ENCODE results near the gene DCTN4.

Gene DCTN4

GRCh38 chr5:150782850-150783249 is 24.0 kb upstream of the DCTN4 start:
- Mint-ChIP-seq H3K4me1 (ENCODE audit: low read depth) (peaks cover 84% of the 10 kb centered on the region), H3K9me3 (peaks cover 6% of the 10 kb centered on the region), H3K36me3 (ENCODE audit: low read depth) (peaks cover 54% of the 10 kb centered on the region), H3K27ac (peak overlapping the region; percentile 86), H3K27me3 (no peaks in the 10 kb centered on the region), H3K4me3 (peak overlapping the region; percentile 45)
- DNase-seq = no peak

DNA sequence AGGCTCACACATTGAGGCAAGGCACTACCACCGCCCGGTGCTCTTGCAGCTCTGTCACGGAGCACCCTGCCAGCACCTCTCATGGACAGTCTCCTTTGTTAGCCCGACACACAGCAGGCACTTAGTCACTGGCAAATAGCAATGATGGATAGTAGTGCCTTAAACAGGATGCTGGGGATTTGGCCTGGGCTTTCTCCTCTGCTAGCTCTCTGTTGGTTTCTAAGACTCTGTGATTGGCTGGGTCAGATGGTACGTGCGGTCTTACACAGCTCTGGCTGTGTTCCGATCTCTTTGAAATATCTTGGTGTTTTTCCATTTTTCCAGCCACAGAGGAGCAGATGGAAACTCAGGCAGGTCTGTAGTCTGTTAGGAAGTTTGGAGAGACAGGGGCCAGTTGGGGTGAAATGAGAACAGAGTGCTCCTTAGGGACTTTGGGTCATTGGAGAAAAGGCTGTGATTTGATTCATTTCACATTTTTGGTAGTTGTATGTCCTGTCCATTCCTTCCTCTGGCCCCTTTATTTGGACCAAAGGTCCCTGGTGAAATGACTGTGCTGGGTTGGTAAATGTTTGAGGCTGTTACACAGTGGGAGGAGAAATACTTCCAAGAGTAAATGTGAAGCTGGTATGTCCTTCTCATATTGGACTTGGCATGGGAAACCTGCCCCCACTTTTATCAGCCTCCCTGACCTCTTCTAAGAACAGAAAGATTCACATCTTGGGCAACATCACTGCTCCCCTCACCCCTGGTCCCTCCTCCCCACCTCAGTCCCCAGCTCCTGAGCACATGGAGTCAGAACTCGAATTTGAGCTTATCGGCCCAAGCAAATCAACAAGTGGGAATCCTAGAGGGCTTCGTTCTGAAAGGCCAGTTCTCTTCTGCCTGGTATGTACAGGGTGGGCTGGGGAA is 23.1 kb upstream of the DCTN4 start:
- DNase-seq = no peak
- Mint-ChIP-seq H3K4me3 (peak overlapping the region; percentile 97), H3K27me3 (no peaks in the 10 kb centered on the region), H3K27ac (peak overlapping the region; percentile 86), H3K9me3 (peaks cover 6% of the 10 kb centered on the region), H3K36me3 (ENCODE audit: low read depth) (peaks cover 49% of the 10 kb centered on the region), H3K4me1 (ENCODE audit: low read depth) (peaks cover 82% of the 10 kb centered on the region)

GRCh38 chr5:150780816-150781221 is 22.0 kb upstream of the DCTN4 start:
- Mint-ChIP-seq H3K4me1 (ENCODE audit: low read depth) (peaks cover 75% of the 10 kb centered on the region), H3K9me3 (peaks cover 3% of the 10 kb centered on the region), H3K4me3 (peak overlapping the region; percentile 97), H3K27ac (peak overlapping the region; percentile 86), H3K27me3 (no peaks in the 10 kb centered on the region), H3K36me3 (ENCODE audit: low read depth) (peaks cover 40% of the 10 kb centered on the region)
- DNase-seq = no peak

DNA sequence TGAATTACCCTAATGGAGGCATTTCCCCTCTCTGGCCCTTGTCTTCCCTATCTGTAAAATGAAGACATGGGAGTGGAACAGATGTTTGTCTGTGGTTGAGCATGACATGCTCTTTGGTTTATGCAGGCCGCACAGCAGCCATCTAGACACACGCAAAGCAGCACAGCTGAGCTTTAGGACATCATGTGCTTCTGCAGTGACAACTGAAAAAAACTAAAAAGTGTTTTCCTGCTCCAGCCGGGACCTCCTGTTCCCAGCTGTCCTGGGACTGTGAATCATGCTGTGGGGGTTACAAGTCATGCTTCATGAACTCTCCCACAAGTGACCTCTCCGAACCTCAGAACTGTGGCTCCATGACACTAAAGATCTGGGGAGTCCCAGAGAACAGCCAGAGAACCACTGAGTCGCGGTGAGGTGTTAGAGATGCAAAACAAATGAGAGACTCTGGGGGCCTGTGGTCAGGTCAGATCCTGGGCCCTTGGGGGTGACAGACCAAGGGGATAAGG is 21.4 kb upstream of the DCTN4 start:
- Mint-ChIP-seq H3K27me3 (no peaks in the 10 kb centered on the region), H3K9me3 (peaks cover 1% of the 10 kb centered on the region), H3K27ac (peak overlapping the region; percentile 86), H3K4me3 (peak overlapping the region; percentile 97), H3K36me3 (ENCODE audit: low read depth) (peaks cover 36% of the 10 kb centered on the region), H3K4me1 (ENCODE audit: low read depth) (peaks cover 72% of the 10 kb centered on the region)
- peak; percentile 44 for DNase-seq

DNA sequence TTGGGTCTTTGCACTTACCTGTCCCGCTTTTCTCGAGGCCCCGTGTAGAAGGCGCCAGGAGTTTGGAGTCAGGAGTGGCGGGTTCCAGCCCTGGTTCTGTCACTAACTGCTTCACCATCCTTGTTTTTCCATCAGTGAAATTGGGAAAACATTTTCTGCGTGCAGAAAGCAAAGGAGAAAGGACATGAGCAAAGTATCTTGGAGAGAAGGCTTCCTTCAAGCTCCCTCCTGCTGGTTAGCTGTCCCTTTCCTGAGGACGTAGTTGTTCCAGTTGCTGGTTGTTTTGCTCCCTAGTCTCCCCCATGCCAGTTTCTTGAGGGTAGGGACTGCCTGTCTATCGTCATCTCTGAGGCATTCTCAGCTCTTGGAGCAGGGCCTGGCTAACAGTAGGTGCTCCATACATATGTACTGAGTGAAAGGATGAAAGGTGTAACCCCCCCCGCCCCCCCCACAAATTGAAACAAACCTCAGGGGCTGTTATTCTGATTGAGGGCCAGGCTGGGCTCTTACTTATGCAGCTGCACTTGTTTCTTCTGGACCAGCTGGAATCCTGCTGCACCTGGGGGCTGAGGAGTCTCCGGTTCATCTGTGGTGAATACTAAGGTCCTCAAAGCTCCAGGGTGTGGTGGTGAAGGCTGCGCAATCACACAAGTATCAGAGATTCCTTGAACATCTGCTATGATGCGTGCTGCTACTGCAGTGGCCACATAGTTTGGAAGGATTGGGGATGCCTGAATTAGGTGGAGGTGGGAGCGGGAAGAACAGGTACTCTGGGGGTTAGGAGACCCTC is 20.8 kb upstream of the DCTN4 start:
- H3K27me3 Mint-ChIP-seq = no peaks in the 10 kb centered on the region
- peaks cover 34% of the 10 kb centered on the region for H3K36me3 Mint-ChIP-seq (ENCODE audit: low read depth)
- H3K9me3 Mint-ChIP-seq = no peaks in the 10 kb centered on the region
- no peak for DNase-seq
- peak overlapping the region; percentile 86 for H3K27ac Mint-ChIP-seq
- peaks cover 67% of the 10 kb centered on the region for H3K4me1 Mint-ChIP-seq (ENCODE audit: low read depth)
- H3K4me3 Mint-ChIP-seq = peak overlapping the region; percentile 97

DNA sequence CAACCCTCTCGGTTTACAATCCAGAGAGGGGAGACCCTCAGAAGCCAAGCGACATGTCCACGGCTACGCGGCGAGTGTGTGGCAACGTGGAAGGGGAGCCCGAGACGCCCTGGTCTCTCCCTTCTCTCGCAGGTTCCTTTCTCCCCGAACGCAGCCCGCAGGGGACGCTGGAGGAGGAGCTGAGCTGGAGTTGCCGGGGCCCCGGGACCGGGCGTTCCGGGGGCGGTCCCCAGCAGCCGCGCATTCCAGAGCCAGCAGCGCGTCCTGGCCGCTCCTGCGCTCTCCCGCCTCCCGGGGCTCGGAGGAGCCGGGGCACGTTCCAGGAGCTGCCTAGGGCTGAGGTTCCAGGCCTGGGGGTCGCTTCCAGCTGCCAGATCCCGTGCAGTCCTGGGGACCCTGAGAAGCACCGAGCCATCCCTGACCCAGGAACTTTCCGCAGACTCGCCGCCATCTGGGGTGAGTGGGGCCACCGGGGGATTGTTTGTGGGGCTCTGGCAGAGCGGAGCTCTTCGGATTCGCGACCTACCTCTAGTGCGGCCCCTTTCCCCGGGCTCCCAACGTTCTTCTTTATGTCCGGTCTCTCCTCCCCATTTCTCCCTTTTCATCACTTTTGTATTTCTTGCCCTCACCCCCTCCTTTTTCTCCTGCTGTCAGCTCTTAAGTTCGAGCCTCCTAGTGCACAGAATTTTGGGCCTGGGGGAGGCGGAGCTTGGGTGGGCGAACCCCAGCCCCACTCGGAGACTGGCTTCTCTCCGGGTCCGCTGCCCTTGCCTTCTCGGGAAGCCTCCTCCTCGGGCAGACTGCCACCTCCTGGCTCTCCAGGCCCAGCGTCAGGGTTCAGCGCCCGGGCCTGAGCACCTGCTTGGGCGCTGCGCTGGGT is 19.9 kb upstream of the DCTN4 start, which contains the start of gene SMIM3:
SMIM3 (plus strand) TSS at position 241 of the 880 bp plus-strand sequence. CDS start 16,684 bp downstream, outside the sequence.
- peaks cover 63% of the 10 kb centered on the region for H3K4me1 Mint-ChIP-seq (ENCODE audit: low read depth)
- H3K4me3 Mint-ChIP-seq = peak within 1 kb of the TSS; percentile 97
- no peaks in the 10 kb centered on the region for H3K9me3 Mint-ChIP-seq
- H3K36me3 Mint-ChIP-seq (ENCODE audit: low read depth) = peaks cover 30% of the 10 kb centered on the region
- DNase-seq = peak; percentile 79
- peak within 1 kb of the TSS; percentile 86 for H3K27ac Mint-ChIP-seq
- H3K27me3 Mint-ChIP-seq = no peaks in the 10 kb centered on the region

GRCh38 chr5:150778088-150778516 is 19.3 kb upstream of the DCTN4 start:
- H3K36me3 Mint-ChIP-seq (ENCODE audit: low read depth) = peaks cover 28% of the 10 kb centered on the region
- no peaks in the 10 kb centered on the region for H3K9me3 Mint-ChIP-seq
- H3K27me3 Mint-ChIP-seq = no peaks in the 10 kb centered on the region
- H3K4me3 Mint-ChIP-seq = peak overlapping the region; percentile 97
- H3K4me1 Mint-ChIP-seq (ENCODE audit: low read depth) = peaks cover 58% of the 10 kb centered on the region
- DNase-seq = no peak
- peak overlapping the region; percentile 85 for H3K27ac Mint-ChIP-seq

GRCh38 chr5:150777685-150778084 is 18.9 kb upstream of the DCTN4 start:
- H3K4me1 Mint-ChIP-seq (ENCODE audit: low read depth) = peaks cover 54% of the 10 kb centered on the region
- peak overlapping the region; percentile 97 for H3K4me3 Mint-ChIP-seq
- H3K27ac Mint-ChIP-seq = peak overlapping the region; percentile 85
- no peaks in the 10 kb centered on the region for H3K27me3 Mint-ChIP-seq
- no peak for DNase-seq
- H3K36me3 Mint-ChIP-seq (ENCODE audit: low read depth) = peaks cover 25% of the 10 kb centered on the region
- no peaks in the 10 kb centered on the region for H3K9me3 Mint-ChIP-seq

GRCh38 chr5:150774145-150774544 is 15.3 kb upstream of the DCTN4 start:
- no peak for DNase-seq
- H3K36me3 Mint-ChIP-seq (ENCODE audit: low read depth) = peaks cover 4% of the 10 kb centered on the region
- no peak overlapping the region for H3K4me3 Mint-ChIP-seq
- peaks cover 26% of the 10 kb centered on the region for H3K4me1 Mint-ChIP-seq (ENCODE audit: low read depth)
- H3K27me3 Mint-ChIP-seq = no peaks in the 10 kb centered on the region
- H3K27ac Mint-ChIP-seq = no peak overlapping the region
- no peaks in the 10 kb centered on the region for H3K9me3 Mint-ChIP-seq

- H3K27me3 Mint-ChIP-seq = no peaks in the 10 kb centered on the region
- no peaks in the 10 kb centered on the region for H3K36me3 Mint-ChIP-seq (ENCODE audit: low read depth)
- no peaks in the 10 kb centered on the region for H3K9me3 Mint-ChIP-seq
- H3K4me3 Mint-ChIP-seq = no peak overlapping the region
- H3K27ac Mint-ChIP-seq = no peak overlapping the region
- no peak for DNase-seq
- H3K4me1 Mint-ChIP-seq (ENCODE audit: low read depth) = peaks cover 12% of the 10 kb centered on the region
These were observed 12.4 kb upstream of the DCTN4 start for GRCh38 chr5:150771034-150771795.

DNA sequence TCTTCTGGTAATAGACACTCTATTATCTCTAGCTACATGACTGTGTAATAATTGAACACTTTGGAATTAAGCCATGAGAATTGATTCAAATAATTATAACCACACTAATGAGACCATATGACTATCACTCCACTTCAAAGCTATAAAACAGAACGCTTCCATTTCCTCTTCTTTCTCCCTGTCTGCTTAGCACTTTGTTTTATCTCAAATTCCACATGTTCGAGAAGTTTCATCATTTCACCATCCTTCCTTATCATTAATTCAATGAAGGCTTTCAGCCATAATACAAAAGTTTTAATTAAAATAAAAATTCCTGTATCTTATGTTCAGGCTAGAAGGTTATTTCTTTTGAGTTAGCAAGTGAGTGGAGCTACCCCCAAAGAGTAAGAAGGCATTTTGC is 7.4 kb upstream of the DCTN4 start:
- Mint-ChIP-seq H3K4me1 (ENCODE audit: low read depth) (peaks cover 6% of the 10 kb centered on the region), H3K27ac (no peak overlapping the region), H3K27me3 (no peaks in the 10 kb centered on the region), H3K9me3 (no peaks in the 10 kb centered on the region), H3K4me3 (no peak overlapping the region), H3K36me3 (ENCODE audit: low read depth) (no peaks in the 10 kb centered on the region)
- no peak for DNase-seq

DNA sequence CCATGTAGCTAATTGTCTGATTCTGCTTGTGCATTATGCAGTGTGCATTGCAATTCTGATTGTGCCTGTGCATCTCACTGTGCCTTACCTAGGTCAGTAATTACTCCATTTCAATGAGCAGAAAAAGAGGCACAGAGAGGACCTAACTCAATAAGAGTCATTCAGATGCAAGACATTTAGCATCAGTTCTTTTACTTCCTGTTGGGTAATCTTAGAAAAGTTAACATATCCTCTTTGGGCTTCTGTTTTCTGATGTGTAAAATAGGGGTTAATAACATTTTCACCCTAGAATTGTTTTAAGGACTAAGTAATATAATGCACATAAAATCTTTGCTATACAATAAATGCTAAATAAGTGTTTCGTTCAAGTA is 7.0 kb upstream of the DCTN4 start:
- Mint-ChIP-seq H3K9me3 (no peaks in the 10 kb centered on the region), H3K36me3 (ENCODE audit: low read depth) (no peaks in the 10 kb centered on the region), H3K27me3 (no peaks in the 10 kb centered on the region), H3K4me1 (ENCODE audit: low read depth) (peaks cover 3% of the 10 kb centered on the region), H3K27ac (no peak overlapping the region), H3K4me3 (no peak overlapping the region)
- no peak for DNase-seq

DNA sequence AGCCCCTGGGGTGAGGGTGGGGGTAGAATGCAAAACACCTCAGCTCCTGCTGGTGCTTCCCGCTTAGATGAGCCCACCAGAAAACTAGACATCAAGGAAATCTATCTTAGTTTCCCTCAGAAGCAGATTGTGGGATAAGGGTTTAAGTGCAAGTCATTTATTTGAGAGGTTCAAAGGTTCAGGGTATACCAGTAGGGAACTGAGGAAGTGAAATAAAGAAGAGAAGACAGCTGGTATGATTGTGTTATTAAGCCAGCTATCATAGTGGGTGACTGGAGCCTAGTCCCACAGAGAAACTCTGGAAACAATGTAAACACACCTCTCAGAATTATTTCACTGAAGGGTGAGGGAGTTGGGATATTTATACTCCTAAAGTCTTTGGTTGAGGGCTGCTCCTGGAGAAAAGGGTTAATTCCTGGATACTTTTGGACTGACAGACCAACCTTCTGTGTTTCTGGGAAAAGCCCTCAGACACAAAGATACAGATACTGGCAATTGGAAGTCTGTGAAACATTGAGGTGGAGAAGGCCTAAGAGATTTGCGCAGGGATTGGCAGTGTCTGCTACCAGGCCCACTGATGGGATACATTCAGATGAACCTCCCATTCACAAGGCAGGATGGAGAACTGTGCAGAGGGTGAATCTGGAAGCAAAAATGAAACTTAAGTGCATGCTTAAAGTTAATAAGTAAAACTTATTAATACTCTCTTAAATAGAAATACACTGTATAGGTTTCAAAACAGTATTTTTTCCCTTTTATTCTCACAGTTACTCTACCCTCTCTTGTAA is 6.4 kb upstream of the DCTN4 start:
- Mint-ChIP-seq H3K9me3 (no peaks in the 10 kb centered on the region), H3K4me3 (no peak overlapping the region), H3K36me3 (ENCODE audit: low read depth) (no peaks in the 10 kb centered on the region), H3K4me1 (ENCODE audit: low read depth) (no peaks in the 10 kb centered on the region), H3K27ac (no peak overlapping the region), H3K27me3 (no peaks in the 10 kb centered on the region)
- DNase-seq = no peak
